ENCODE data around the gene LPAR3.

The LPAR3 gene

GRCh38 chr1:84823991-84824390, 69.0 kb downstream of the LPAR3 start:
- no peak for DNase-seq

GRCh38 chr1:84823511-84823910, 69.5 kb downstream of the LPAR3 start:
- DNase-seq = no peak

GRCh38 chr1:84810343-84810742, 82.7 kb downstream of the LPAR3 start:
- DNase-seq = no peak

GRCh38 chr1:84809023-84809422, 84.0 kb downstream of the LPAR3 start:
- no peak for DNase-seq

- no peak for DNase-seq
Measured at GRCh38 chr1:84803604-84804003, 89.4 kb downstream of the LPAR3 start.

GRCh38 chr1:84802567-84803232, 90.3 kb downstream of the LPAR3 start:
- DNase-seq = no peak

GRCh38 chr1:84800090-84801073, 92.6 kb downstream of the LPAR3 start:
- no peak for DNase-seq

- no peak for DNase-seq
Measured at GRCh38 chr1:84797603-84798002, 95.4 kb downstream of the LPAR3 start.

GRCh38 chr1:84795966-84796600, 96.9 kb downstream of the LPAR3 start:
- DNase-seq = no peak

- DNase-seq = no peak
Measured at GRCh38 chr1:84795213-84795612, 97.8 kb downstream of the LPAR3 start.

- DNase-seq = no peak
Measured at GRCh38 chr1:84792421-84792820, 100.6 kb downstream of the LPAR3 start.

- DNase-seq = no peak
Measured at GRCh38 chr1:84789014-84789413, 104.0 kb downstream of the LPAR3 start.

- no peak for DNase-seq
Measured at GRCh38 chr1:84785271-84786036, 107.6 kb downstream of the LPAR3 start.

- DNase-seq = no peak
Measured at GRCh38 chr1:84782881-84783280, 110.1 kb downstream of the LPAR3 start.

- DNase-seq = peak; percentile 66 to 79
Measured at GRCh38 chr1:84781946-84782771, 110.8 kb downstream of the LPAR3 start.

GRCh38 chr1:84780000-84780716, 112.8 kb downstream of the LPAR3 start:
- no peak for DNase-seq

GRCh38 chr1:84776639-84777038, 116.4 kb downstream of the LPAR3 start:
- DNase-seq = no peak

- no peak for DNase-seq
Measured at GRCh38 chr1:84775535-84775920, 117.5 kb downstream of the LPAR3 start.

- no peak for DNase-seq
Measured at GRCh38 chr1:84774669-84775534, 118.1 kb downstream of the LPAR3 start.

GRCh38 chr1:84773933-84774497, 119.0 kb downstream of the LPAR3 start:
- DNase-seq = no peak
